ENCODE results near the gene HRAS. TPM values are rescaled to one million over a fixed set of nuclear protein-coding genes. Genes with fewer than 3 reads are reported as not detected.

The HRAS gene
- total and polyA plus RNA-seq, 2 donors (not counting 1 experiment from before 2014, with no cell fraction given): 63.5 to 86.0 TPM

- TF ChIP-seq EZH2 (IDR thresholded peaks at IDR 0.05; ENCODE audit: borderline replicate concordance, insufficient read depth, low read depth, low read length, poor library complexity, severe bottlenecking) (no peak), CTCF (IDR thresholded peaks at IDR 0.05) (no peak)
- peaks cover 19% of the 10 kb centered on the region for H3K4me1 Mint-ChIP-seq
- over 99% methylated on average over 22 of the region's 24 CpGs for WGBS (ENCODE audit: insufficient coverage)
- Histone ChIP-seq H3K4me2 (replicated peaks; ENCODE audit: low read depth, low read length, poor library complexity, severe bottlenecking) (no peak overlapping the region), H3K27ac (ENCODE audit: low read length in 2 of 2) (no peak overlapping the region), H3K79me2 (ENCODE audit: control insufficient read depth, insufficient read depth, low read length) (peaks cover 27% of the 10 kb centered on the region), H2AFZ (ENCODE audit: insufficient read depth, low read depth, low read length, poor library complexity, severe bottlenecking) (no peak overlapping the region), H3K9ac (ENCODE audit: low read length) (no peak overlapping the region), H3K4me3 (ENCODE audit: control extremely low read depth in 1 of 5, extremely low read depth in 1 of 5, insufficient read depth in 1 of 5, low read depth in 2 of 5, low read length in 4 of 5) (no peak overlapping the region), H3K9me3 (ENCODE audit: control extremely low read depth in 1 of 3, control insufficient read depth in 2 of 3, insufficient read depth in 1 of 3, low read length in 2 of 3) (peaks cover 0 to 10% (median 0%) of the 10 kb centered on the region in 3 donors), H3K27me3 (replicated peaks in 1 of 4; ENCODE audit: control extremely low read depth in 1 of 4, control insufficient read depth in 3 of 4, insufficient read depth in 4 of 4, low read length in 3 of 4) (peaks cover 0 to 6% (median 0%) of the 10 kb centered on the region in 4 experiments), H4K20me1 (ENCODE audit: control insufficient read depth, insufficient read depth, low read length, poor library complexity, severe bottlenecking) (peaks cover 59% of the 10 kb centered on the region), H3K36me3 (replicated peaks in 1 of 2; ENCODE audit: control extremely low read depth in 1 of 2, control insufficient read depth in 1 of 2, extremely low read depth in 1 of 2, insufficient read depth in 2 of 2, low read length in 1 of 2) (peaks cover 0 to 61% of the 10 kb centered on the region in 2 experiments), H3K4me1 (ENCODE audit: control insufficient read depth in 2 of 2, insufficient read depth in 2 of 2, low read length in 2 of 2) (peaks cover 9 to 26% of the 10 kb centered on the region in 2 donors)
- no peak for ATAC-seq (ENCODE audit: low read depth)
- intact Hi-C loops (cut with micrococcal nuclease): no loop called here
- no peak overlapping the region for H3K4me3 Mint-ChIP-seq
- ChIA-PET POLR2A (no interaction called here), CTCF (no interaction called here)
- H3K9me3 Mint-ChIP-seq (ENCODE audit: insufficient read depth): no peaks in the 10 kb centered on the region
- DNase-seq: peak; percentile 7
- H3K27ac Mint-ChIP-seq: no peak overlapping the region
- no peaks in the 10 kb centered on the region for H3K27me3 Mint-ChIP-seq
Observed at GRCh38 chr11:499201-500076, 35.9 kb downstream of the HRAS start.

All from B cell (primary cell).